SK-N-MC (cell line): ENCODE measurements around the gene PDZD2.

ENCODE experiments used
- DNase-seq: peaks from one replicate; pipeline ENCODE4 v3.0.0-alpha.2; 2011; ENCODE audit warnings: low read depth, low spot score
- H3K27ac ChIP-seq: fragments of 200-600 bp; sonication (generic); 2 replicates; pipeline ENCODE4 v1.5.1; 2016; ENCODE audit warnings: mixed run types
- H3K36me3 ChIP-seq: fragments of 200-600 bp; sonication (generic); 2 replicates; pipeline ENCODE4 v1.6.1; 2017; ENCODE audit warnings: antibody characterized with exemption, low read length, mixed read lengths; ENCODE audit not compliant: insufficient read depth
- H3K4me3 ChIP-seq: fragments of 200-600 bp; sonication (generic); 2 replicates; pipeline ENCODE4 v1.5.1; 2016
- H3K9ac ChIP-seq: fragments of 200-600 bp; sonication (generic); 2 replicates; pipeline ENCODE4 v1.8.0; 2017; ENCODE audit warnings: mixed run types, mixed read lengths; ENCODE audit not compliant: insufficient read length
- H3K9me3 ChIP-seq: fragments of 200-600 bp; sonication (generic); 2 replicates; pipeline ENCODE4 v1.6.1; 2017; ENCODE audit warnings: low read depth, mild to moderate bottlenecking, antibody characterized with exemption, low read length, moderate library complexity, mixed read lengths
- EZH2 ChIP-seq: fragments of 200-600 bp; sonication (generic); IDR thresholded peaks from one replicate; pipeline ENCODE4 v1.6.1; 2017; ENCODE audit warnings: antibody characterized with exemption
- FOXP2 ChIP-seq: optimal IDR thresholded peaks from 2 replicates; pipeline ENCODE3; 2011; ENCODE audit warnings: mild to moderate bottlenecking, moderate library complexity; ENCODE audit not compliant: insufficient read depth; ENCODE audit errors: extremely low read length, control extremely low read depth
- POLR2AphosphoS5 ChIP-seq: IDR thresholded peaks from 2 replicates; pipeline ENCODE4 v1.6.1; 2012; ENCODE audit warnings: mild to moderate bottlenecking, low read depth, low read length, borderline replicate concordance

Gene PDZD2

DNA sequence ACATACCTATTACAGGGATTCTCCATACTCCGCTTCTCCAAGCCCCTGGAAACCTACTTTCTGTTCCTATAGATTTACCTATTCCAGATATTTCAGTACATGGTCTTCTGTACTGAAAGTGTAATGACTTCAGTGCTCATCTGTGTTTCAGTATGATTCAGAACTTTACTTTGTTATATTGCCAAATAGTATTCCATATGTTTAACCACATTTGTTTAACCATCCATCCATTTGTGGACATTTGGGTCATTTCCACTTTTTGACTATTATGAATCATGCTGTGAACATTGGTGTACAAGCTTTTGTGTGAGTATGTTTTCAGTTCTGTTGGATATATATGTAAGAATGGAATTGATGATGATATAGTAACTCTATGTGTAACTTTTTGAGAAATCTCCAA, 188.9 kb downstream of the PDZD2 start:
- H3K4me3 ChIP-seq: no peak overlapping the region
- H3K27ac ChIP-seq: no peak overlapping the region
- H3K9me3 ChIP-seq: no peaks in the 10 kb centered on the region
- DNase-seq: no peak
- TF ChIP-seq POLR2AphosphoS5 (no peak), FOXP2 (no peak), EZH2 (no peak)
- no peak overlapping the region for H3K9ac ChIP-seq
- no peaks in the 10 kb centered on the region for H3K36me3 ChIP-seq

DNA sequence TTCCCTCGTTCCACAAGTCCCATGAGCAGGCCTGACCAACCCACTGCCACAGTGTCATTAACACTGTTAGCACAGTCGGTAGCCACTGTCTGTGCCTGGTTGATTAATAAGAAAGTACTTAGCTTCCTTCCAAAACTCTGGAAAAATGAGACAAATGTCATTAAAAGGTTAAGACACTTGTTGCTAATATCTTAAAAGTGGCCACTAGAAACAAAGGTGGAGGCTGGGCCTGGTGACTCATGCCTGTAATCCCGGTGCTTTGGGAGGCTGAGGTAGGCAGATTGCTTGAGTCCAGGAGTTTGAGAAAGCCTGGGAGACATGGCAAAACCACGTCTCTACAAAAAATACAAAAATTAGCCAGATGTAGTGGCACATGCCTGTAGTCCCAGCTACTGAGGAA, 194.0 kb downstream of the PDZD2 start:
- Histone ChIP-seq H3K9me3 (no peaks in the 10 kb centered on the region), H3K36me3 (no peaks in the 10 kb centered on the region), H3K4me3 (no peak overlapping the region), H3K27ac (no peak overlapping the region), H3K9ac (no peak overlapping the region)
- no peak for DNase-seq
- TF ChIP-seq EZH2: no peak
- no peak for TF ChIP-seq FOXP2
- no peak for TF ChIP-seq POLR2AphosphoS5

GRCh38 chr5:31833710-31834109, 194.8 kb downstream of the PDZD2 start:
- Histone ChIP-seq H3K9me3 (no peaks in the 10 kb centered on the region), H3K9ac (no peak overlapping the region), H3K27ac (no peak overlapping the region), H3K36me3 (no peaks in the 10 kb centered on the region), H3K4me3 (no peak overlapping the region)
- DNase-seq: no peak
- TF ChIP-seq EZH2: no peak
- TF ChIP-seq POLR2AphosphoS5: no peak
- no peak for TF ChIP-seq FOXP2

GRCh38 chr5:31844622-31845345, 205.9 kb downstream of the PDZD2 start:
- Histone ChIP-seq H3K36me3 (no peaks in the 10 kb centered on the region), H3K4me3 (no peak overlapping the region), H3K27ac (no peak overlapping the region), H3K9me3 (no peaks in the 10 kb centered on the region), H3K9ac (no peak overlapping the region)
- DNase-seq: no peak
- no peak for TF ChIP-seq EZH2

GRCh38 chr5:31845361-31845760, 206.4 kb downstream of the PDZD2 start:
- Histone ChIP-seq H3K4me3 (no peak overlapping the region), H3K36me3 (no peaks in the 10 kb centered on the region), H3K27ac (no peak overlapping the region), H3K9ac (no peak overlapping the region), H3K9me3 (no peaks in the 10 kb centered on the region)
- no peak for TF ChIP-seq EZH2
- no peak for TF ChIP-seq FOXP2
- TF ChIP-seq POLR2AphosphoS5: no peak
- no peak for DNase-seq

DNA sequence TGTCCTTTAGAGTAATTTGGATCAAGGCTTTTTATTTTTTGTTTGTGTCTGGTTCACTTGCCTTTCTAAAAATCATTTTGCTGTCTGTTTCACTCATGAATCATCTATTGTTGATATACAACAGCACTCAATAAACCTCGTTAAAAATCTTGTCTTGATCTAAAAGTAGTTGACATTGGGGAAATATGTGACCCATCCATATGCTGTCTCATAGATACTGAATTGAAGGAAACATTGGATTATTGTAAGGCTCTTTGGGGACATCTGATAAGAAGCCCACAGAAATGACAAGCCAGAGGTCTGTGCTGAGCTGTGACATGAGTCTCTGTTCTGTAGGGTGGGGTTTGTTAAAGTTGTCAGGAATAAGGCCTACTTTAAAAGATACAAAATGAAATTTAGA, 208.0 kb downstream of the PDZD2 start:
- H3K9me3 ChIP-seq: no peaks in the 10 kb centered on the region
- no peak overlapping the region for H3K4me3 ChIP-seq
- no peak overlapping the region for H3K9ac ChIP-seq
- no peaks in the 10 kb centered on the region for H3K36me3 ChIP-seq
- no peak for DNase-seq
- H3K27ac ChIP-seq: no peak overlapping the region
- TF ChIP-seq FOXP2: no peak
- TF ChIP-seq POLR2AphosphoS5: no peak
- TF ChIP-seq EZH2: no peak

- TF ChIP-seq EZH2: no peak
- TF ChIP-seq POLR2AphosphoS5: no peak
- no peak for TF ChIP-seq FOXP2
- Histone ChIP-seq H3K9me3 (no peaks in the 10 kb centered on the region), H3K9ac (no peak overlapping the region), H3K4me3 (no peak overlapping the region), H3K36me3 (no peaks in the 10 kb centered on the region), H3K27ac (no peak overlapping the region)
- DNase-seq: no peak
These were observed 208.4 kb downstream of the PDZD2 start for GRCh38 chr5:31847354-31847753.

GRCh38 chr5:31850981-31851689, 212.2 kb downstream of the PDZD2 start:
- Histone ChIP-seq H3K36me3 (no peaks in the 10 kb centered on the region), H3K27ac (no peak overlapping the region), H3K9ac (no peak overlapping the region), H3K4me3 (no peak overlapping the region), H3K9me3 (no peaks in the 10 kb centered on the region)
- TF ChIP-seq EZH2: no peak
- no peak for TF ChIP-seq FOXP2
- TF ChIP-seq POLR2AphosphoS5: no peak
- DNase-seq: no peak
